Keratinocyte (primary cell): ENCODE measurements around the gene RPL18A. TPM values are rescaled to one million over a fixed set of nuclear protein-coding genes. Genes with fewer than 3 reads are reported as not detected.

Experiments used
- DNase-seq: peaks from one replicate; pipeline ENCODE4 v3.0.0-alpha.2; 2011; ENCODE audit warnings: low read depth, missing footprints, low spot score
- FAIRE-seq: peaks from 2 replicates; lab custom pipeline; 2011; peaks lifted over from hg19 to GRCh38; lab: Jason Lieb, UNC
- H2AFZ ChIP-seq: 2 replicates; pipeline ENCODE4 v1.6.0; 2012; ENCODE audit warnings: low read length, control low read depth, inconsistent platforms; ENCODE audit not compliant: control insufficient read depth
- H3K27ac ChIP-seq: 2 replicates; pipeline ENCODE4 v1.5.1; 2011; ENCODE audit warnings: low read length; ENCODE audit not compliant: control insufficient read depth, insufficient read depth
- H3K27me3 ChIP-seq: 3 replicates; pipeline ENCODE4 v1.6.0; 2011; ENCODE audit warnings: low read length; ENCODE audit not compliant: control insufficient read depth, insufficient read depth; ENCODE audit errors: extremely low read depth
- H3K36me3 ChIP-seq, 2 experiments: 2 replicates in 1 of 2; 3 replicates in 1 of 2; pipeline ENCODE4 v1.5.1; 2011; ENCODE audit warnings: low read length in 2 of 2, mild to moderate bottlenecking in 1 of 2; ENCODE audit not compliant: control insufficient read depth in 2 of 2, insufficient read depth in 2 of 2; ENCODE audit errors: extremely low read depth in 1 of 2
- H3K4me1 ChIP-seq: 3 replicates; pipeline ENCODE4 v1.5.1; 2011; ENCODE audit warnings: low read length; ENCODE audit not compliant: control insufficient read depth, insufficient read depth; ENCODE audit errors: extremely low read depth
- H3K4me2 ChIP-seq: 3 replicates; pipeline ENCODE4 v1.6.0; 2011; ENCODE audit warnings: low read depth, low read length; ENCODE audit not compliant: control insufficient read depth, insufficient read depth; ENCODE audit errors: extremely low read depth
- H3K4me3 ChIP-seq, 3 experiments: fragments of 200-600 bp in 1 of 3; sonication (generic) in 1 of 3; 2 replicates in 2 of 3; 3 replicates in 1 of 3; pipeline ENCODE4 v1.5.1; 2011 to 2016; ENCODE audit warnings: low read length in 3 of 3, mild to moderate bottlenecking in 3 of 3, control low read depth in 2 of 3, inconsistent platforms in 1 of 3, low read depth in 1 of 3, mixed read lengths in 1 of 3, mixed run types in 1 of 3, moderate library complexity in 1 of 3; ENCODE audit not compliant: control insufficient read depth in 2 of 3, insufficient read depth in 2 of 3; ENCODE audit errors: extremely low read depth in 1 of 3
- H3K79me2 ChIP-seq: 2 replicates; pipeline ENCODE4 v1.6.0; 2012; ENCODE audit warnings: low read length; ENCODE audit not compliant: control insufficient read depth, insufficient read depth
- H3K9ac ChIP-seq: 3 replicates; pipeline ENCODE4 v1.6.0; 2011; ENCODE audit warnings: low read length; ENCODE audit not compliant: control insufficient read depth, insufficient read depth; ENCODE audit errors: extremely low read depth
- H3K9me1 ChIP-seq: 3 replicates; pipeline ENCODE4 v1.6.0; 2011; ENCODE audit warnings: low read length; ENCODE audit not compliant: control insufficient read depth, insufficient read depth; ENCODE audit errors: extremely low read depth
- H3K9me3 ChIP-seq: 2 replicates; pipeline ENCODE4 v1.5.1; 2012; ENCODE audit warnings: low read depth, low read length; ENCODE audit not compliant: control insufficient read depth
- H4K20me1 ChIP-seq: 3 replicates; pipeline ENCODE4 v1.6.0; 2011; ENCODE audit warnings: low read length; ENCODE audit not compliant: control insufficient read depth, insufficient read depth; ENCODE audit errors: extremely low read depth
- CTCF ChIP-seq, 3 experiments: IDR thresholded peaks in 1 of 3; conservative IDR thresholded peaks in 1 of 3; optimal IDR thresholded peaks in 1 of 3; 2 replicates in 2 of 3; 3 replicates in 1 of 3; pipeline versions ENCODE3 to v1.5.1; 2011; ENCODE audit warnings: low read length in 3 of 3, mild to moderate bottlenecking in 3 of 3, moderate library complexity in 2 of 3, control low read depth in 1 of 3, inconsistent platforms in 1 of 3; ENCODE audit not compliant: insufficient read depth in 2 of 3; ENCODE audit errors: extremely low read depth in 1 of 3
- EZH2 ChIP-seq: IDR thresholded peaks from one replicate; pipeline ENCODE4 v1.6.1; 2012; ENCODE audit warnings: inconsistent platforms, mild to moderate bottlenecking, low read length, moderate library complexity
- dilution Hi-C: fragments of 300-500 bp; cut with MboI; formaldehyde crosslinking; loops from one replicate; pipeline ENCODE4 v1.7.0; 2020; ENCODE audit warnings: low sequenced_read_pairs; ENCODE audit not compliant: extremely low pct_ligation_motif_present
- polyA plus RNA-seq, 5 experiments: library from polyadenylated mRNA; depleted of rRNA in 3 of 5; stranded (reverse) in 3 of 5; stranded (forward) in 1 of 5; unstranded in 1 of 5; fragments of >200 nt; gene quantifications; 1 replicate in 1 of 5; 2 replicates in 3 of 5; 3 replicates in 1 of 5; pipeline versions ENCODE4 v1.2.1 to v1.2.3, GENCODE V29; 2011 to 2012; ENCODE audit warnings: missing spikeins in 2 of 5, low read depth in 1 of 5, low replicate concordance in 1 of 5

Gene RPL18A
- polyA plus RNA-seq, 1 donor (not counting 4 experiments of a cell fraction or from before 2014, with no cell fraction given), result 1,044 TPM

GRCh38 chr19:17817668-17818363, 41.9 kb upstream of the RPL18A start:
- Histone ChIP-seq H3K27me3 (no peaks in the 10 kb centered on the region), H3K27ac (no peak overlapping the region), H3K79me2 (no peaks in the 10 kb centered on the region), H3K9ac (no peak overlapping the region), H3K9me1 (no peaks in the 10 kb centered on the region), H2AFZ (no peak overlapping the region), H3K4me2 (no peak overlapping the region), H4K20me1 (no peaks in the 10 kb centered on the region), H3K9me3 (no peaks in the 10 kb centered on the region), H3K4me1 (no peaks in the 10 kb centered on the region), H3K4me3 (no peak overlapping the region), H3K36me3 (no peaks in the 10 kb centered on the region)
- dilution Hi-C loops, result no loop called here
- no peak for DNase-seq
- no peak for FAIRE-seq
- TF ChIP-seq EZH2, result no peak
- no peak for TF ChIP-seq CTCF (optimal IDR thresholded peaks at IDR 0.05 in 1 of 3, IDR thresholded peaks at IDR 0.05 in 1 of 3, conservative IDR thresholded peaks at IDR 0.05 in 1 of 3; ENCODE audit: extremely low read depth in 1 of 3, insufficient read depth in 2 of 3, low read length in 3 of 3)

- FAIRE-seq (no peak), DNase-seq (no peak)
- no peak for TF ChIP-seq CTCF (optimal IDR thresholded peaks at IDR 0.05 in 1 of 3, IDR thresholded peaks at IDR 0.05 in 1 of 3, conservative IDR thresholded peaks at IDR 0.05 in 1 of 3; ENCODE audit: extremely low read depth in 1 of 3, insufficient read depth in 2 of 3, low read length in 3 of 3)
- TF ChIP-seq EZH2, result no peak
- no peak within 1 kb of the TSS for H3K4me2 ChIP-seq
- no peak within 1 kb of the TSS for H2AFZ ChIP-seq
- no peaks in the 10 kb centered on the region for H4K20me1 ChIP-seq
- H3K9ac ChIP-seq, result no peak within 1 kb of the TSS
- H3K36me3 ChIP-seq, result no peaks in the 10 kb centered on the region
- H3K9me1 ChIP-seq, result no peaks in the 10 kb centered on the region
- H3K4me3 ChIP-seq, result no peak within 1 kb of the TSS
- no peaks in the 10 kb centered on the region for H3K9me3 ChIP-seq
- no peak within 1 kb of the TSS for H3K27ac ChIP-seq
- no peaks in the 10 kb centered on the region for H3K4me1 ChIP-seq
- H3K27me3 ChIP-seq, result no peaks in the 10 kb centered on the region
- no peaks in the 10 kb centered on the region for H3K79me2 ChIP-seq
- dilution Hi-C loops, result no loop called here
These were observed 38.5 kb upstream of the RPL18A start, which contains the start of gene INSL3 for GRCh38 chr19:17821190-17821589. TSS of gene INSL3 (minus strand) at chr19:17821519. CDS start at chr19:17821506, 13 bp downstream.
